Measurements from ENCODE around the gene POPDC2.
"Not testable (repeated sequence)": the region's sequence is repeated elsewhere in the genome, so short reads cannot be mapped to it uniquely, and the experiment has no call there.

The POPDC2 gene

GRCh38 chr3:119697394-119697793 lies 37.0 kb upstream of the POPDC2 start:
- in situ Hi-C loops (cut with MboI; ENCODE audit: low sequenced_read_pairs, unreplicated experiment) = loop anchor here (25.0 kb wide), 1 partner anchor 410 kb away; the partner anchor contains the start of gene ARHGAP31
- no peak for DNase-seq (ENCODE audit: low spot score)
- no peak for TF ChIP-seq CTCF (IDR thresholded peaks at IDR 0.05; ENCODE audit: borderline replicate concordance, control extremely low read depth, extremely low read depth, insufficient read depth, missing control alignments)

- no peak for TF ChIP-seq CTCF (IDR thresholded peaks at IDR 0.05; ENCODE audit: borderline replicate concordance, control extremely low read depth, extremely low read depth, insufficient read depth, missing control alignments)
- no peak for DNase-seq (ENCODE audit: low spot score)
- in situ Hi-C loops (cut with MboI; ENCODE audit: low sequenced_read_pairs, unreplicated experiment) = loop anchor here (25.0 kb wide), 1 partner anchor 408 kb away; the partner anchor contains the start of gene ARHGAP31
These were observed 35.1 kb upstream of the POPDC2 start for GRCh38 chr3:119695480-119695879.

- in situ Hi-C loops (cut with MboI; ENCODE audit: low sequenced_read_pairs, unreplicated experiment) = loop anchor here (25.0 kb wide), 1 partner anchor 403 kb away; the partner anchor contains the start of gene ARHGAP31
- no peak for TF ChIP-seq CTCF (IDR thresholded peaks at IDR 0.05; ENCODE audit: borderline replicate concordance, control extremely low read depth, extremely low read depth, insufficient read depth, missing control alignments)
- no peak for DNase-seq (ENCODE audit: low spot score)
These were observed 29.8 kb upstream of the POPDC2 start for GRCh38 chr3:119690043-119690656.

- no peak for DNase-seq (ENCODE audit: low spot score)
- TF ChIP-seq CTCF (IDR thresholded peaks at IDR 0.05; ENCODE audit: borderline replicate concordance, control extremely low read depth, extremely low read depth, insufficient read depth, missing control alignments) = no peak
- in situ Hi-C loops (cut with MboI; ENCODE audit: low sequenced_read_pairs, unreplicated experiment) = loop anchor here (10.0 to 25.0 kb wide), 3 partner anchors 119 to 799 kb away; partner anchors contain the start of gene ARHGAP31
These were observed 23.0 kb upstream of the POPDC2 start for GRCh38 chr3:119683421-119683820.

GRCh38 chr3:119681279-119681678 lies 20.9 kb upstream of the POPDC2 start:
- peak; percentile 36 for DNase-seq (ENCODE audit: low spot score)
- peak; percentile 42 for TF ChIP-seq CTCF (IDR thresholded peaks at IDR 0.05; ENCODE audit: borderline replicate concordance, control extremely low read depth, extremely low read depth, insufficient read depth, missing control alignments)
- in situ Hi-C loops (cut with MboI; ENCODE audit: low sequenced_read_pairs, unreplicated experiment) = loop anchor here (10.0 to 25.0 kb wide), 3 partner anchors 116 to 796 kb away; partner anchors contain the start of gene ARHGAP31

GRCh38 chr3:119679874-119680273 lies 19.5 kb upstream of the POPDC2 start:
- TF ChIP-seq CTCF (IDR thresholded peaks at IDR 0.05; ENCODE audit: borderline replicate concordance, control extremely low read depth, extremely low read depth, insufficient read depth, missing control alignments) = no peak
- DNase-seq (ENCODE audit: low spot score) = no peak
- in situ Hi-C loops (cut with MboI; ENCODE audit: low sequenced_read_pairs, unreplicated experiment) = loop anchor here (10.0 to 25.0 kb wide), 3 partner anchors 115 to 795 kb away; partner anchors contain the start of gene ARHGAP31

- not testable (repeated sequence) for DNase-seq (ENCODE audit: low spot score)
- in situ Hi-C loops (cut with MboI; ENCODE audit: low sequenced_read_pairs, unreplicated experiment) = loop anchor here (25.0 kb wide), 1 partner anchor 391 kb away; the partner anchor contains the start of gene ARHGAP31
These were observed 17.8 kb upstream of the POPDC2 start for GRCh38 chr3:119678209-119678608.
